Cortex of kidney (tissue), 1 donor: ENCODE results near the gene RHOT1.
"Not testable (repeated sequence)": the region's sequence is repeated elsewhere in the genome, so short reads cannot be mapped to it uniquely, and the experiment has no call there.

Experiments
- DNase-seq: peaks from one replicate; lab custom pipeline; 2025; lab: John Stamatoyannopoulos, UW

Gene RHOT1

DNA sequence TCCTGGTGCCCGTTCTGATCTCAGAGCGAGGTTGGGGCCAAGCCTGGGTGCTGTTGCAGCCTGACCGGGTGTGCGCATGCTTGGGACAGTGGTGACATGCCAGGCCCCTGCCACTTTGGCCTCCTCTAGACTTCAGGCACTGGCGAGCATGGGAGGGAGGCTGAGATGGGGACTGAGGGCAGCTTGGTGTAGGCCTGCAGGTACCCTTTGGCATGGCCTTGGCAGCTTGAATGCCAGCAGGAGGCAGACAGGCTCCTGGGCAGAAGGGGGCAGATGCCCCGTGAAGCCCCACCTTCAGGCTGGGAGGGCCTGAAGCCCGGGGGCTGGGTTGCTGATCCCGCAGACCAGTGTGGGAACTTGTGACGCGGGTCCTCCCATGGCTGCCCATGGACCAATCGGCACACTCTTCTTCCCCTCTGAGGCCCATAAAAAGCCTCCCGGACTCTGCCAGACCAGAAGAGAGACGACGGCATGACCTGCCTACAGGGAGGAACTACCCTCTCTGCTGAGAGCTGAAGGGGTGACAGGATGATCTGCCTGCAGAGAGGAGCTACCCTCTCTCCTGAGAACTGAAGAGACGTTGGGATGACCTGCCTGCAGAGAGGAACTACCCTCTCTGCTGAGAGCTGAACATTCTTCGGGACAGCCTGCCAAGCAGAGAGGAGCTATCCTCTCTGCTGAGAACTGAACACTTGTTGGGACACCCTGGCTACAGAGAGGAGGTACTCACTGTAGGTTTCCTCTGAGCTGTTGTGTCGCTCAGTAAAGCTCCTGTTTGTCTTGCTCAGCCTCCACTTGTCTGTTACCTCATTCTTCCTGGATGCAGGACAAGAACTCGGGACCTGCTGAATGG, 17.5 kb downstream of the RHOT1 start:
- DNase-seq, result no peak

DNA sequence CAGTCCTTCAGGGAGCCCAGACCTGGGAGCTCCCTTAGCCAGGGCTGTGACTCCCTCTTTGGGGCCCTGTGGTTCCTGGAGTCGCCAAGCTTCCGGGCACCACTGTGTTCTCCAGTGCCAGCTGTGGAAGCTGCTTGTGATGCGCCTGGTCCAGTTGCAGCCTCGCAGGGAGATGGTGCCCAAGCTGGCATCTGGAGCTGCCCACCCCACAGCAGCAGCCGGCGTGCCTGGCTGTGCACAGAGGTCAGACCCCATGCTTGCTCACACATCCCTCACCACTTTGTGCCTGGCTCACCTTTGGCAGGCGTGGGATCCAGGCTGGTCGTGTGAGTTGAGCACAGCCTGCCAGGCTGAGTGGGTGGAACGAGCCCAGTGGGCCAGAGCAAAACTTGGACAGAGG, 18.2 kb downstream of the RHOT1 start:
- no peak for DNase-seq

DNA sequence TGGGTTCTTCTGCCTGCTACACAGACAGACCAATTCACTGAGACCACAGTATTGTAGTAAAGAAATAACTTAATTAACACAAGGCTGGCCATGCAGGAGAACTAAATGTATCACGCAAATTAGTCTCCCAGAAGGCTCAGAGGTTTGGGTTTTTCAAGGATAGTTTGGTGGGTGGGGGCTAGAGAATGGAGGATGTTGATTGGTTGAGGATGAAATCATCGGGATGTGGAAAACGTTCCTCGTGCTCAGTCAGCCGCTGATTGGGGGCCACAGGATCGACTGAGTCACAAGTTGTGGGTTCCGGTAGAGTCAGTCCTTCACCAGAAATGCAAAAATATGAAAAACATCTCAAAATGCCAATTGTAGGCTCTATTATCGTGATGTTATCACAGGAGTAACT, 18.7 kb downstream of the RHOT1 start:
- DNase-seq, result no peak

DNA sequence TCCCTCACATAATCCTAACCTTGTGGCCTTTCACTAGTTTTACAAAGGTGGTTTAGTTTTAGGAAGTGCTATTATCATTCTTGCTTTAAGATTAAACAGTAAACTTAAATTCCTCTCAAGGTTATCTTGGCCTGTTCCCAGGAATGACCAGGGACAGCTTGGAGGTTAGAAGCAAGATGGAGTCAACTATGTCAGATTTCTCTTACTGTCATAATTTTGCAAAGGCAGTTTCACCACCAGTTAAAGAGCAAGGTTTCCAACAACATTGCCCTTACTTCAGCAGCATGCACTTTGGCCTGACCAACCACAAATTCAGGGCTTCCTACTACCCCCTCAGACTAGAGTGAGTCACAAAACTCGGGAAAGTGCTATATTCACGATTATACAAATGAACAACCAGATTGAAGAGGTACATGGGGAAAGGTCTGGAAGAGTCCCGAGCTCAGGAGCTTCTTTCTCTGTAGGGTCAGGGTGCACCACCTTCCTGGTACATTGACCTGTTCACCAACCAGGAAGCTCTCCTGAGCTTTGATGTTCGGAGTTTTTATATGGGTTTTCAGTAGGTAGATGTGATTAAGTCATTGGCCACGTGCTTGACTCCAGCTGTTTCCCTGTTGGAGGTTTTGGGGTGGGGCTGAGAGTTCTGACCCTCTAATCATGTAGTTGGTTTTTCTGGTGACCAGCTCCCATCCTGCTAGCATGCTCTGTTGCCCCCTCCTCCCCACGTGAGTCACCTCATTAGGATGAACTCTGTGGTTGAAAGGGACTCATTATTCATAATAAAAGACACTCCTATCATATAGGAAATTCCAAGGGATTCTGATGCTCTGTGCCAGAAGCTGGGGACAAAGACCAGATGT, 19.4 kb downstream of the RHOT1 start:
- no peak for DNase-seq

DNA sequence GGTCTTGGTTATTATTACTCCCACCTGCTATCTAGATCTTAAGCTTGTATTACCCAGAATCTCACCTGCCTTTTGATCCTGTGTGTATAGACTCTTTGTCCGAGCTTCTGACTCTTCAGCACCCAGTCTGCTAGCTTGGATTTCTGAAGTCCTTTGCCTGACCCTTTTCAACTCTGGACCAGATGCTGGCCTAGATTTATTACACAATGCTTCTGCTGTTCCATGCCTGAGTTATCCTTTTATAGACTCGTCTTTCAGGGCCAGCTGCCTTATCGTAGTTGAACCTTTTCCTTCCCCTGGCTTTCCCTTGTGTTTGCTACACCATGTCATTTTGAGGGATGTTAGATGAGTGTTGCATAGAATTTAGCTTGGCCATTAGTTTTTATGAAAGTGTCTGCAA, 32.6 kb downstream of the RHOT1 start:
- DNase-seq, result no peak

DNA sequence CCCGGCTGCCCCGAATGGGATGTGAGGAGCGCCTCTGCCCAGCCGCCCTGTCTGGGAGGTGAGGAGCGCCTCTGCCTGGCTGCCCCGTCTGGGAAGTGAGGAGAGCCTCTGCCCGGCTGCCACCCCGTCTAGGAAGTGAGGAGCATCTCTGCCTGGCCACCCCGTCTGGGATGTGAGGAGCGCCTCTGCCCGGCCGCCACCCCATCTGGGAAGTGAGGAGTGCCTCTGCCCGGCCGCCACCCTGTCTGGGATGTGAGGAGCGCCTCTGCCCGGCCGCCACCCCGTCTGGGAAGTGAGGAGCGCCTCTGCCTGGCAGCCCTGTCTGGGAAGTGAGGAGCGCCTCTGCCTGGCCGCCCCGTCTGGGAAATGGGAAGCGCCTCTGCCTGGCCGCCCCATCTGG, 36.4 kb downstream of the RHOT1 start:
- DNase-seq, result not testable (repeated sequence)

DNA sequence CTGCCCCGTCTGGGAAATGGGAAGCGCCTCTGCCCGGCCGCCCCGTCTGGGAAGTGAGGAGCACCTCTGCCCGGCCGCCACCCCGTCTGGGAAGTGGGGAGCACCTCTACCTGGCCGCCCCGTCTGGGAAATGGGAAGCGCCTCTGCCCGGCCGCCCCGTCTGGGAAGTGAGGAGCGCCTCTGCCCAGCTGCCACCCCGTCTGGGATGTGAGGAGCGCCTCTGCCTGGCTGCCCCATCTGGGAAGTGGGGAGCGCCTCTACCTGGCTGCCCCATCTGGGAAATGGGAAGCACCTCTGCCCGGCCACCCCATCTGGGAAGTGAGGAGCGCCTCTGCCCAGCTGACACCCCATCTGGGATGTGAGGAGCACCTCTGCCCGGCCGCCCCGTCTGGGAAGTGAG, 36.8 kb downstream of the RHOT1 start:
- not testable (repeated sequence) for DNase-seq

DNA sequence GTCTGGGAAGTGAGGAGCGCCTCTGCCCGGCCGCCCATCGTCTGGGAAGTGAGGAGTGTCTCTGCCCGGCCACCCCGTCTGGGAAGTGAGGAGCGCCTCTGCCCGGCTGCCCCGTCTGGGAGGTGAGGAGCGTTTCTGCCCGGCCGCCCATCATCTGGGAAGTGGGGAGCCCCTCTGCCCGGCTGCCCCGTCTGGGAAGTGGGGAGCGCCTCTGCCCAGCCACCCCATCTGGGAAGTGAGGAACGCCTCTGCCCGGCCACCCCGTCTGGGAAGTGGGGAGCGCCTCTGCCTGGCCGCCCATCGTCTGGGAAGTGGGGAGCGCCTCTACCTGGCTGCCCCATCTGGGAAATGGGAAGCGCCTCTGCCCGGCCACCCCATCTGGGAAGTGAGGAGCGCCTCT, 37.2 kb downstream of the RHOT1 start:
- not testable (repeated sequence) for DNase-seq

DNA sequence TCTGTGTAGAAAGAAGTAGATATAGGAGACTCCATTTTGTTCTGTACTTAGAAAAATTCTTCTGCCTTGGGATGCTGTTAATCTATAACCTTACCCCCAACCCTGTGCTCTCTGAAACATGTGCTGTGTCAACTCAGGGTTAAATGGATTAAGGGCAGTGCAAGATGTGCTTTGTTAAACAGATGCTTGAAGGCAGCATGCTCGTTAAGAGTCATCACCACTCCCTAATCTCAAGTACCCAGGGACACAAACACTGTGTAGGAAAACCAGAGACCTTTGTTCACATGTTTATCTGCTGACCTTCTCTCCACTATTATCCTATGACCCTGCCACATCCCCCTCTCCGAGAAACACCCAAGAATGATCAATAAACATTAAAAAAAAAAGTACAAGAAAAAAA, 38.0 kb downstream of the RHOT1 start:
- DNase-seq, result not testable (repeated sequence)

DNA sequence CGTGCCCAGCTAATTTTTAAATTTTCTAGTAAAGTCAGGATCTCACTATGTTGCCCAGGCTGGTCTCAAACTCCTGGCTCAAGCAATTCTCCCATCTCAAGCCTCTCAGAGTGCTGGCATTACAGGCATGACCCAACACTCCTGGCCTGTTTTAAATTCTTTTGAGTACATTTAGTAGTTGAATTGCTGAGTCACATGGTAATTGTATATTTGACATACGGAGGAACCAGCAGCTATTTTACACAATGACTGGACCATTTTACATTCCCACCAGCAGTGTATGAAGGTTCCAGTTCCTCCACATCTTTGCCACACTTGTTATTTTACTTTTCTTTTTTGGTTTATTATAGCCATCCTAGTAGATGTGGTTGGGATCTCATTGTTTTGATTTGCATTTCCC, 43.6 kb downstream of the RHOT1 start:
- DNase-seq, result no peak

DNA sequence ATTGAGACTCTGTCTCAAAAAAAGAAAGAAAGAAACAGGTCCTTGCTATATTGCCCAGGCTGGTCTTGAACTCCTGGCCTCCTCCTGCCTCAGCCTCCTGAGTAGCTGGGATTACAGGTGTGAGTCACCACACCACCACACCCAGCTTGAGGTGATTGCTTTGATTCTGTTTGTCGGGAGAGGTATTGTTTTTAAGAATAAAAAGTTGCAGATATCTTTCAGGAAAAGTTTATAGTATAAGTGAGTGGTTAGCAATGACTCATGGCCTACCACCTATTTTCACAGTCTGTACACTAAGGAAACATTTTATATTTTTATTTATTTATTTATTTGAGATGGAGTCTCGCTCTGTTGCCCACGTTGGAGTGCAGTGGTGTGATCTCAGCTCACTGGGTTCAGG, 45.0 kb downstream of the RHOT1 start:
- DNase-seq, result no peak

DNA sequence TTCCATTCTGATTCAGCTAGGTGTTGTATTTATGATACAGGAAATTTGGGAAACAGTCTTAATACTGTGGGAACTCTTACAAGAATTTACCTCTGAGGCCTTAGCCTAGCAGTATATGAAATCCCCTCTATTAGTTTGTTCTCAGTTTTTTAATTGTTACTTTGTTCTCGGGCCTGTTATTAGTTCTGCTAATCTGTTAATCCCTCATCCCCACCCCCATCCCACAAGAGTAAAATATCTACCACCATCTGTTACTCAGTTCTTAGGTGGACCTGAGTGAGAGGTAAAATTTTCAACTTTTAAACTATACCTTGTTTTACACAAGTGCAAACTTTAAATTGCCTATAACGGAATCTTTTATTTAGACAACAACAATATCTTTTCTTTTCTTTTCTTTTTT, 47.0 kb downstream of the RHOT1 start:
- no peak for DNase-seq

DNA sequence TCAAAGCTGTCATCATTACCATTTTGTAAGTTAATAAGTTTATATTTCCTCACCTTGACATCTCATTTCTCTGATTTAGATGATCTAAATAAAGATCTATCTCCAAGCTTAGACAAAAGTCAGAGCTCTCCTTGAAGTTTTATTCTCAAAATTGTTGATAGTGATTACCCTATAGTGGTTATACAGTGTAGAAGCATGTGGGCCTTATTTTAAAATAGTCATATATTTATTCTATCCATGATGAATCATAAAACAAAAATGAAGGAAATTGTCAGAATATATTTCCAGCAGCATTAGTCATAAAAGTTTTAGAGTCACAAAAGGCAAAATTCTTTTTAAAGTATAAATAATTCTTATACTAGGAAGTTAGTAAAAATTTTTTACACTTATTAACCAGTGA, 49.0 kb downstream of the RHOT1 start:
- DNase-seq, result no peak

DNA sequence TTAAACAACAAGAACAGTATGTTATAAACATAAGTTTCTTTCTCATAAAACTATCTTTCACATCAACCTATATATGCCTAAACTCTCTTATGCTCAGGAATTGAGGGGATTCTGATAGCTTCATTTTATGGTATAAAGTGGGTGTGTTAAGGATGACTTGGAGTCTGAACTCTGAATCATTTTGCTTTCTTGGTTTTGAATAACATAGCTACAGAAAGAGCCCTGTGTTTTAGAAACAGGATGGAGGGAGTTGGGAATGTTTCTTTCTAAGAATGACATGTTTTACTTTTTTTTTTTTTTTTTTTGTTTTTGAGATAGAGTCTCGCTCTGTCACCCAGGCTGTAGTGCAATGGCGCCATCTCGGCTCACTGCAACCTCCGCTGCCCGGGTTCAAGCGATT, 50.1 kb downstream of the RHOT1 start:
- no peak for DNase-seq

DNA sequence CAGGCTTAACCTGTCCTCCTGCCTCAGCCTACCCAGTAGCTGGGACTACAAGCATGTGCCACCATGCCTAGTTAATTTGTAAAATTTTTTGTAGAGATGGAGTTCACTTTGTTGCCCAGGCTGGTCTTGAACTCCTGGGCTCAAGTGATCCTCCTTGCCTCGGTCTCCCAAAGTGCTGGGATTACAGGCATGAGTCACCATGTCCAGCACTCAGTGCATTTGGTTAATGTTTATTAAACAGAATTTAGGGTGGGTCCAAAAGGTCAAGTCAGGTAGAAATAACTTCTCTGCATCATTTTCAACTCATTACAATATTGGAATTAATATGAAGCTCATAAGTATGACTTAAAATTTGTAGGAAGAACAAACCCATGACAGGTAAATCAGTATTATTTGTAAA, 55.7 kb downstream of the RHOT1 start:
- DNase-seq, result no peak

DNA sequence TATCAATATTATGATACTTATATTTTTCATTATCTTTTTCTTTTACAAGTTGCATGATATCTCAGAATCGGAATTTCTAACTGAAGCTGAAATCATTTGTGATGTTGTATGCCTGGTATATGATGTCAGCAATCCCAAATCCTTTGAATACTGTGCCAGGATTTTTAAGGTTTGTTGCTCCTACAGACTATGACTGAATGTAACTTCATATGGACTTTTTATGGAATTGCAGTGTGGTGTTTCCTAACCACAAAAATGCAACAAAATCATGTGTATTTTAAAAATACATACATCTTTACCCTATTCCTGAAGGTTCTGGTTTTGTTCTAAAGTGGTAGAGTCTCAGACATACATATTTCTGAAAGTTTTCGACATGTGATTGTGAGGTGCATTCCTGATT, 64.6 kb downstream of the RHOT1 start:
- no peak for DNase-seq

DNA sequence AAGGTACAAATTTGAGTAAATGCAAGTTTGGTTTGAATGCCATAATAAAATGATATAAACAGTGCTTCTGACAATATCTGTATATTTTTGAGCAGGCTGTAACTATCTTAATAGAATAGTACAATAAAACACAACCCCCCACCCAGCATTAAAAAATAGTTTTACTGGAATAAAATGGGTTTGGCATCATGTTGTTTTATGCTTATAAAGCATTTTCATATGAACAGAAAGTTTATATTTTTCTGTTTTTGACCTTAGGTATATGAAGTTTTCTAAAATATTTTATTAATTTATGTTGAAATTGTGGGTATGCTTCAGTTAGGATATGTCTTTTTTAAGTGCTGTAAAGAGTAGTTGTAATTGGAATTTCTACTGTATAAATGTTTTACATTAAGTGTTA, 66.1 kb downstream of the RHOT1 start:
- no peak for DNase-seq

DNA sequence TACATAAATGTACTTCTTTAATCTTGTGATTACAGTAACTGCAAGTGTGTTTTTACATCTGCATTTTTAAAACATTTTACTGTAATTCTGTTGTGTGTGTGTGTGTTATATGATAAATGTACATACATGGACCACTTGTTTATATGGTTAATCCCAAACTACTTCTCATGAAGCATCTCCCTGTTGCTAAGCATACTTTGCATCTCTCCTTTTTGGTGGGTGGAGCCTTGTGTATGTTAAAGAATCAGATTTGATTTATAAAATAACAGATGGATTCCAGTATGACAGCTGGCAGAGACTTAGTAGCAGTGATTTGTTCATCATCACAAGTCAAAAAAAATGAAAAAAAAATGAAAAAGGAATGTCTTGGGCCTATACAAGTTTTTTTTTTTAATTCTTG, 67.3 kb downstream of the RHOT1 start:
- no peak for DNase-seq

DNA sequence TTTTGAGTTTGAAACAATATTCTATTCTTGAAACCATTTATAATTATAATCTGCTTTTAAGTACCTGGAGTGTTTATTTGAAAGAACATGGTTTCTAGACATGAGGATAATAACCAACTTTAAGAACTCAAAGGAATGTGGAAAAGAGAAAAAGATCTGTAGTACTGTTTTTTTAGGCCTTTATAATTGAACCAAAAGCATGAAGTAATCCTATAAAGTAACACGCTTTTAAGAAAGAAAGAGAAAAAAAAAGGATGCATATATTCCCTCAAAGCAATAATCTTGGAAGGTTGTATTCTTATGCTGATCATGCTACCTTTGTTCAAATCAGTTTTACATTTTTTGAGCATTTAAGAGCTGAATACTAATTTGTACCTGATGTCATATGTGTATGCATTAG, 69.4 kb downstream of the RHOT1 start:
- DNase-seq, result no peak

DNA sequence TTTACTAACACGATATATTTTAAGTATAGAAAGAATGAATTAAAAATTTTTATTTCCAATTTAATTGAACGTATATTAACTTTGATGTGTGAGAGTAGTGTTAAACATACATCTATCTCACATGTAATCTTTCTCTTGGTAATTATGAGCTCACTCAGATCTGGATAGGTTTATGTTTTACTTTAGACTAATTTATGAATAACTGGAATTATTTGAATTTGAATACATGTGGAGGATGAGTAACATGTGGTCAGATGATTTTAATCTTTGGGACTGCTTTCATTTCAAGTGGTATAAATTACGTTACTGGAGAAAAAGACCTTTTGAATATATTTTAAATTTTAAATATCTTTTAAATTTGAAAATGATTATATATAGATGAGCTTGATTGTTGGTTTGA, 73.4 kb downstream of the RHOT1 start:
- no peak for DNase-seq

DNA sequence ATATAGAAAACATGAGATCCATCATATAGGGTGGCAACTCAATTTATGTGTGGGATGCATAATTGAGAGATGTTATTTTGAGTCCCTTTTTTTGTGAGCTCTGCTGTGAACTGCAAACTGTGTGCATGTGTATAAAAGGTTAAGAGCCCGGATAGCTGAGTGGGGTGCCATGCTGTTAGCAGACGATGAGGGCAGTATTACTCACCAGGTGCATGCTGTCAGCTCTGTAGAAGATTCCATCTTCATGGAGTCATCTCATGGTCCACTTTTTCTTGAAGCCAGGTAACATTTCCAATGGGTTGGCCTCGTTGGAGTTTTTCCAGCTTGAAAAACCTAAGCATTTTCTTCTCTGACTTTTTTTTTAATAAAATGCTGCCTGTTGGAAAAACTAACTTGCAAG, 80.3 kb downstream of the RHOT1 start:
- no peak for DNase-seq

DNA sequence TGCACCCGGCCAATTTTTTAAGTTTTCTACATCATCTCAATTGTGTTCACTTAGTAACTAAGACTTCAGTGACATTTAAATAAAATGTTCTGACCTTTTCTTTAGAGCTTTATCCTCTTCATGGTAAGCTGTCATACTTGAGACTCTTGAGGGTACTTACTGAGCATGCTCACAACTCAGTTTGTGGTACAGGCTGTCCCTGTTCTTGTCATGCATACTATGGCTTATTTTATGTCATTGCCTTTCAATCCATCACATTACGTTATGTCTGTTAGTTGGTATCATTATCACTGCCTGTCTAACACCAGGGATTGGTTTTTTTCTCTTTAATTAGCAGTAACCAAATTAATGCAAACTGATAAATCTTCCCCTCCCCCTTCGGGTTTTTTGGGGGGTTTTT, 81.4 kb downstream of the RHOT1 start:
- no peak for DNase-seq

DNA sequence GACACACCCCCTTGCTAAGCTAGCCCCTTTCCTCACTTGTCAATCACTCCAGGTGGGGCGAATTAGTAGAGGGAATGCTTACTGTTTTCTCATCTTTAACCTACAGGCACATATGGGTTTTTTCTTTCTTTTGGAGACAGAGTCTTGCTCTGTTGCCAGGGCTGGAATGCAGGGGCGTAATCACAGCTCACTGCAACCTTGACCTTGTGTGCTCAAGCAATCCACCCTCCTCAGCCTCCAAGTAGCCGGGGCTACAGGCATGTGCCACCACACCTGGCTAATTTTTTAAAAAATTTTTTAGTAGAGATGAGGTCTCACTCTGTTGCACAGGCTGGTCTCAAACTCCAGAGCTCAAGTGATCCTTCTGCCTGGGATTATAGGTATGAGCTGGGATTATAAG, 84.6 kb downstream of the RHOT1 start:
- no peak for DNase-seq
